Dendritic cell treated with granulocyte-macrophage colony-stimulating factor and Interleukin-4, amounts not matched to agents 40 ng/mL and 50 ng/mL, for 4 days (primary cell): ENCODE data around the gene PDE6B.

Experiments used
- H3K27ac Mint-ChIP-seq: one replicate; pipeline ENCODE4 v1.8.0; 2022; ENCODE audit warnings: mild to moderate bottlenecking, mixed read lengths
- H3K27me3 Mint-ChIP-seq: one replicate; pipeline ENCODE4 v1.8.0; 2022; ENCODE audit warnings: mild to moderate bottlenecking, mixed read lengths
- H3K36me3 Mint-ChIP-seq: one replicate; pipeline ENCODE4 v1.8.0; 2022; ENCODE audit warnings: low read depth, mixed read lengths
- H3K4me1 Mint-ChIP-seq: one replicate; pipeline ENCODE4 v1.8.0; 2022; ENCODE audit warnings: low read depth, mixed read lengths
- H3K4me3 Mint-ChIP-seq: one replicate; pipeline ENCODE4 v1.8.0; 2022; ENCODE audit warnings: mild to moderate bottlenecking, moderate library complexity, mixed read lengths
- H3K9me3 Mint-ChIP-seq: one replicate; pipeline ENCODE4 v1.8.0; 2022; ENCODE audit warnings: mixed read lengths
- intact Hi-C: fragments of 100-400 bp; cut with micrococcal nuclease; formaldehyde crosslinking; loops from one replicate; pipeline ENCODE4 v1.15.0; 2022

Gene PDE6B

DNA sequence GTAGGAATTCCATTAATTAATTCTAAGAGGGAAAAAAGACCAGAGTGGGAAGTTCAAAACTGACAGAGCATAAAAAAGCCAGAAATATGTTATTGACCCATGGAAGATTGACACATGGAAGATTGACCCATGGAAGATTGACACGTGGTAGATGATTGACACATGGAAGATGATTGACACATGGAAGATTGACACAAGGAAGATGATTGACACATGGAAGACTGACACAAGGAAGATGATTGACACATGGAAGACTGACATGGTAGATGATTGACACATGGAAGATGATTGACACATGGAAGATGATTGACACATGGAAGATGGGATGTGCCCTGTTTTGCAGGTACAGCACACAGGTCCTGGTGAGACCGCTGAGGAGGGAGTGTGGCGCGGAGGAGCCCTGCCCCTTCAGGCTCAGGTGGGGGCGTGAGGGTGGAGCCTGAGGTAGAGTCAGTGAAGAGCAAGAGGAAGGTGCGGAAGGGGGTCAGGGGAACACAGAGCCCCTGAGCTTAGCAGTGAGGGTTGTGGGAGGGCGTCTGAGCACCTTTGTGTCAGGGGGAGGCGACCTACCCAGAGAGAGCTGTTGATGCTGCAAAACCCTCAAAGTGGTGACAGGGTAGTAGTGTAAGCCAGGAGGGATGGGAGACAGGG lies 15.8 kb upstream of the PDE6B start:
- Mint-ChIP-seq H3K27me3 (peaks cover 5% of the 10 kb centered on the region), H3K27ac (no peak overlapping the region), H3K4me1 (no peaks in the 10 kb centered on the region), H3K9me3 (peaks cover 9% of the 10 kb centered on the region), H3K36me3 (no peaks in the 10 kb centered on the region), H3K4me3 (no peak overlapping the region)
- intact Hi-C loops = no loop called here

DNA sequence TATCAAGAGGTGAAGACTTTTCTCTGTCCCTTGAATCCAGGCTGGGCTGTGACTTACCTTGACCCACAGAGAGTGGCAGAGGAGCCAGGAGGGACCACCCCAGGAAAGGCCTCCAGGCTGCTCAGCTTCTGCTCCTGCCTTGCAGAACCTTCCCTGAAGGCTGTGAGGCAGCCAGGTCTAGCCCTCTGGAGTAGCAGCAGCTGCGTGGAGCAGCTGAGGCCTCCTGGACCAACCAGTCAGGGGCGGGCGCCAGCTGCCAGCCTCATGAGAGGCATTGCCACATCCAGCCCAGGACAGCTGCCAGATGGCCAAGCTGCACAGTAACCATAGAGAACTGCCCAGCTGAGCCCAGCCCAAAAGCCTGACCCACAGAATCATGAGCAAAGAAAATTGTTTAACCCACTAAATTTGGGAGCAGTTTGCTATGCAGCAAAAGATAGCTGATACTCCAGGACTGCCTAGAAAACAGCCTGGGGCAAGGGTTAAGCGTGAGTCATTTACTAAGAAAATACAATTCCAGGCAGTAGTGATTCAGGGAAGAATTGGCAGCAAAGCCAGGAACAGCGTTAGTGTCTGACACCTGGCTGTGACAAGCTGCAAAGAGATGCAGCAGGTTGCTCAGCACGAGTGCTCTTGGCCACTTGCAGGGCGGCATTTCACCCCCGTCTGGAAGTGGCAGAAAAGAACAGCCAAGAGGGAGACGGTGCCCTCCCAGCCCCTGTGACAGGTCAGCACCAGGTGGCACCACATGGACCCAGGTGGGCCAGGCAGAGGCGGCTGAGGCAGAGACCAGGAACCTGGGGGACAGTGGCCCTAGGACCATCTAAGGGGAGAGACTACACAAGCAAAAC lies 14.7 kb upstream of the PDE6B start:
- H3K9me3 Mint-ChIP-seq = peaks cover 9% of the 10 kb centered on the region
- intact Hi-C loops = no loop called here
- H3K36me3 Mint-ChIP-seq = no peaks in the 10 kb centered on the region
- H3K4me1 Mint-ChIP-seq = no peaks in the 10 kb centered on the region
- no peak overlapping the region for H3K27ac Mint-ChIP-seq
- H3K4me3 Mint-ChIP-seq = no peak overlapping the region
- H3K27me3 Mint-ChIP-seq = peaks cover 8% of the 10 kb centered on the region

DNA sequence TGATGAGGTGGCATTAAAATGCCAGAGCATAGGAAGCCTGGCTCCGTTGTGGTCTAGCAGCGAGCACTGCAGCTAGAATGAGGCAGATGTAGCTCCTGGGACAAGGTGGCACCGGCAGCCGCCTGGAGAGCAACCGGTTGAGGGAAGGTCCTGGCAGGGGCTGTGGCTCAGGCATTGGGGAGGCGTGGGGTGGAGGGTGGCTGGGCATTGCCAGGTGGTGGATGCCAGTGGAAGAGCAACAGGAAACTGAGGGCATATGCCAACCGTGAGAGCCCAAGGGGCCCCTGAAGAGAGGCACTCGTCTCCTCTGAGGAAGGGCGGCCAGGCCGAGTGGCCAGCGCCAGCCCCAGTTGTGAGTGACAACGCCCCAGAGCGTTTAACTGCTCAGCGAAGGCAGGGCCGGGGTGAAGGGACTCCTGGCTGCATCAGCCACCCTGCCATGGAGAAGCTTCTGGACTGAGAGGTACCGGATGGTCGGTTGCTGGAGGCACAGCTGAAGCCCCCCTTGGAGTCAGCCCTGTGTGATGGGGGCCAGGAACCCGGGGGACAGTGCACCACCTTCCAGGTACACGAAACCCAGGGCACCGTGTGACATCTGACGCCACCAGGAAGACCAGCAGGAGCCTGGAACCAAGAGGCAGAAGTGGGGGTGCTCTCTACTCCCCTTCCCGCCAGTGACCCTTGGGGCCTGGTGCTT lies 13.2 kb upstream of the PDE6B start:
- peaks cover 9% of the 10 kb centered on the region for H3K9me3 Mint-ChIP-seq
- peaks cover 11% of the 10 kb centered on the region for H3K27me3 Mint-ChIP-seq
- H3K36me3 Mint-ChIP-seq = no peaks in the 10 kb centered on the region
- no peaks in the 10 kb centered on the region for H3K4me1 Mint-ChIP-seq
- intact Hi-C loops = no loop called here
- no peak overlapping the region for H3K4me3 Mint-ChIP-seq
- H3K27ac Mint-ChIP-seq = no peak overlapping the region

DNA sequence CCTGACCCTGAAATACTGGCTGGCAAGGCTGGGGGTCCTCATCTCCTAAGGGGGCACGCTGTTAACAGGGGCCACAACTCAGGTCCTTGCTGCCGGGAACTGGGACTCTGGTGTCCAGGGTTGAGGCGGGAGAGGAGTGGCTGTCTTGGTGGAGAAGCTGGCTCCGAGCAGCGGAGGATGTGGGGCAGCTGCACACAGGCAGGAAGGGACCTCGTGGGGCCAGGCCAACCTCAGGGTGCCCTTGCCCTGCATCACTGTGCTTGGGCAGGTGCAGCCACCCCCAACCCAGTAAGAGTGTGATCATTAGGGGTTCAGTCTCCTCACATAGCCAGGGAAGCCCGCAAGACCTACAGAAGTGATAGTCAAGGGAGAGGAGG lies 12.6 kb upstream of the PDE6B start:
- H3K9me3 Mint-ChIP-seq = peaks cover 9% of the 10 kb centered on the region
- H3K27ac Mint-ChIP-seq = no peak overlapping the region
- intact Hi-C loops = no loop called here
- no peaks in the 10 kb centered on the region for H3K4me1 Mint-ChIP-seq
- no peak overlapping the region for H3K4me3 Mint-ChIP-seq
- H3K36me3 Mint-ChIP-seq = no peaks in the 10 kb centered on the region
- H3K27me3 Mint-ChIP-seq = peaks cover 11% of the 10 kb centered on the region

DNA sequence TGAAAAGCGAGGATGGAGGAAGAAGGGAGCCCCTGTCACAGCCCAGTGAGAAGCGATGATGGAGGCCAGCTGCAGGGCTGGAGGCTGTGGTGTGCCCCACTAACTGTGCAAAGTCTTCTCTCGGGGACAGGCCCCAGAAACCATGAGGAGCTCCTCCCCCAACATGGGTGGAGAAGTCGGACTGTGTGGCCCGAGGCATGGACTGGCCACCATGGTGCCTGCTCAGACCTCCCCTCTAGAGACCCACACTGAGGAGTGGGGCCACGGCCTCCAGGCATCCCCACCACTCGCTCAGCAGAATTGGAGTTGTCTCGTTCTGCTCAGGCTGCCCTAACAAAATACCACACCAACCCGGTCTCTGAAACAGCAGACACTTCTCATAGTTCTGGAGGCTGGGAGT lies 12.2 kb upstream of the PDE6B start:
- H3K4me3 Mint-ChIP-seq = no peak overlapping the region
- intact Hi-C loops = no loop called here
- no peaks in the 10 kb centered on the region for H3K4me1 Mint-ChIP-seq
- peaks cover 9% of the 10 kb centered on the region for H3K9me3 Mint-ChIP-seq
- no peak overlapping the region for H3K27ac Mint-ChIP-seq
- no peaks in the 10 kb centered on the region for H3K36me3 Mint-ChIP-seq
- peaks cover 11% of the 10 kb centered on the region for H3K27me3 Mint-ChIP-seq

DNA sequence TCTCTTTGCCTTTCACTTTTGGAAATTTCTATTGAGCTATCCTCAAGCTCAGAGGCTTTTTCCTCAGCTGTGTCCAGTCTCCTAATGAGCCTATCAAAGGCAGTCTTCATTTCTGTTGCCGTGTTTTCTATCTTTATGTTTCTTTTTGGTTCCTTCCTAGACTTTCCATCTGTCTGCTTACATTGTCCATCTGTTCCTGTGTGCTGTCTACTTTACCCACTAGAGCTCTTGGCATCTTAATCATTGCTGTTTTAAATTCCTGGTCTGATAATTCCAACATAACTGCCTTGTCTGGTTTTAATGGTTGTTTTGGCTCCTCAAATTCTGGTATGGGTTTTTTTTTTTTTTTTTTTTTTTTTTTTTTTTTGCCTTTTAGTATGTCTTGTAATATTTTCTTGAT lies 9.3 kb upstream of the PDE6B start:
- Mint-ChIP-seq H3K27ac (no peak overlapping the region), H3K27me3 (peaks cover 6% of the 10 kb centered on the region), H3K4me1 (no peaks in the 10 kb centered on the region), H3K36me3 (no peaks in the 10 kb centered on the region), H3K9me3 (no peaks in the 10 kb centered on the region), H3K4me3 (no peak overlapping the region)
- intact Hi-C loops = no loop called here

DNA sequence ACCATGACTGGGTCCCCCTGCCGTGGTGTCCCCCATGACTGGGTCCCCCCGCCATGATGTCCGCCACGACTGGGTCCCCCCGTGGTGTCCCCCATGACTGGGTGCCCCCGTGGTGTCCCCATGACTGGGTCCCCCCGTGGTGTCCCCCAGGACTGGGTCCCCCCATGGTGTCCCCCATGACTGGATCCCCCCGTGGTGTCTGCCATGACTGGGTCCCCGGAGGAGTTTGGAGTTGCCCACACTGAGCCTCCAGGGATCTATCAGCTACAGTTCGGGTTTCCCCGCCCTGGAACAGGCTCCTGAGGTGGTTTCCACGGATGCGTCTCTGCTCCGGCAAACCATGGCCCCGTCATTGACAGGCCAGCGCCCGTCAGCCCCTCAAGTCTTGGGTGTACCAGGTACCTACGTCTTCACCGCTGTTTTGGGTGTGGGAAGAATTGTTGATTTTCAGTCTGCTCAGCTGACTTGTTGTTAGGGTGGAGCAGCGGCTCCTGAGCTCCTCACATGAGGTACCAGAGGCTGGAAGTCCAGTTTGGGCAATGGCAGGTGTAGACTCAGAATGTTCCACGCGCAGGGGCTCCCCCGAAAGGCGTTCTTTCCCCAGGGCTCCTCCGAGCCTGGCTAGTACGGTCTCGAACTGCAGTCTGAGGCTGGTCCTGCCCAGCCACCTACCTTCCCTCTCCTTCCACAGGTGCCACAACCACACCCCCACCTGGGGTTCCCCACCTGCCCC lies 8.3 kb upstream of the PDE6B start:
- H3K9me3 Mint-ChIP-seq = no peaks in the 10 kb centered on the region
- no peaks in the 10 kb centered on the region for H3K4me1 Mint-ChIP-seq
- no peak overlapping the region for H3K4me3 Mint-ChIP-seq
- no peak overlapping the region for H3K27ac Mint-ChIP-seq
- H3K36me3 Mint-ChIP-seq = no peaks in the 10 kb centered on the region
- H3K27me3 Mint-ChIP-seq = peaks cover 6% of the 10 kb centered on the region
- intact Hi-C loops = no loop called here

DNA sequence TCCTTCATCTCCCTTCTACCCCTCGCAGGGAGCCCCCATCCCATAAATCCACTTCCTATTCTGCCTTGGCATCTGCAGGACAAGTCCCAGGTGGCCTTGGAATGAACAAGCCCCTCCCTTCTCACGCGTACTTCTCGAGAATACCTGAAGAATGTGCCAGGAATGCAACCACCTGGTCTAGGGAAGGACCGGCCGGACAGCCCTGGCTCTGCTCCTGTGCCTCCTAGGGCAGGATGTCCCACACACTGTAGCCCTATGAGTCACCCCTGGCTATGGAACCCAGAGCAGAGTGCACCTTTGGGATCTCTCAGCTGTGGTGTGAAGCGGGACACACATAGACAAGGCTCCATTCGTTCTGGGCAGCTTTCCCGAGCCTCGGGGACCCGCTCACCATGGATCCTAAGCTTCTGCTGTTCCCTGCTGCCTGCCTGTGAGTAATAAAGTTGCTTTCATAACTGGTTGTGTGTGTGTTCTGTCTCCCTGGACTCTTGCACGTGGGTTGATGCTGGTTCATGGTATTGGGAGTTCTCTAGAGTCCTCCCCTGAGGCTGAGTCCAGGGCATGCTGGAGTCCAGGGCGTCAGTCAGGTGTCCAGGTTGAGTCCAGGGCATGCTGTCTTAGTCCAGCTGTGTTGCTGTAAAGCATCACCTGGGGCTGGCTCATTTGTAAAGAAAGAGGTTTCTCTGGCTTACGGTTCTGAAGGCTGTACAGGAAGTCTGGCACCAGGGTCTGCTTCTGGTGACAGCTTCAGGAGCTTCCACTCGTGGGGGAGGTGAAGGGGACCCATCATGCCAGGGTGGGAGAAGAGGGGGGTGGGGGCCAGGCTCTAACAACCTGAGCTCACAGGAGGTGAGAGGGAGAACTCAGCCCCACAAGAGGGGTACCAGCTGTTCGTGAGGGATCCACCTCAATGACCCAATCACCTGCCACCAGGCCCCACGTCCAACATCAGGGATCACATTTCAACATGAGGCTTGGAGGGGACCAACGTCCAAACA lies 7.4 kb upstream of the PDE6B start:
- H3K36me3 Mint-ChIP-seq = no peaks in the 10 kb centered on the region
- intact Hi-C loops = no loop called here

DNA sequence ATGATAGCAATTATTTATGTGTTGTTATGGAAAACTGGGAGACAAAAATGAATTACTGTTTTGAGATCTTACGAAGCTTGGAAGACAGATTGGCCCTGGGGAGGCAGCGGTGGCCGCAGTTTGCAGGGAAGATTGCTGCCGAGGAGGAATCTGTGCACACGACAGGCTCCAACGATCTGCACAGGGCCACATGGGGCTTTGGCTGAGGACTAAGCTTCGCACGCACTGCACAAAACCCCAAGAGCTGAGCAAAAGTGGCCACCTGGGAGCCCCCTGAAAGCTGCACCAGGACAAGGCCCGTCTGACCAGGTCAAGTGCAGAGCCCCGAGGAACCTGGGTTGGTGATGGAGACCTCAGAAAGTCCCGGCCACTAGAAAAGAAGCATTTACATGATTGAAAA lies 5.2 kb upstream of the PDE6B start:
- no peaks in the 10 kb centered on the region for H3K36me3 Mint-ChIP-seq
- H3K9me3 Mint-ChIP-seq = no peaks in the 10 kb centered on the region
- H3K4me1 Mint-ChIP-seq = no peaks in the 10 kb centered on the region
- intact Hi-C loops = no loop called here
- peaks cover 8% of the 10 kb centered on the region for H3K27me3 Mint-ChIP-seq
- H3K4me3 Mint-ChIP-seq = no peak overlapping the region
- H3K27ac Mint-ChIP-seq = no peak overlapping the region

More for the DNA sequence above, 7.4 kb upstream of the PDE6B start:
- peaks cover 6% of the 10 kb centered on the region for H3K27me3 Mint-ChIP-seq
- no peaks in the 10 kb centered on the region for H3K4me1 Mint-ChIP-seq
- no peak overlapping the region for H3K27ac Mint-ChIP-seq
- no peaks in the 10 kb centered on the region for H3K9me3 Mint-ChIP-seq
- H3K4me3 Mint-ChIP-seq = no peak overlapping the region

DNA sequence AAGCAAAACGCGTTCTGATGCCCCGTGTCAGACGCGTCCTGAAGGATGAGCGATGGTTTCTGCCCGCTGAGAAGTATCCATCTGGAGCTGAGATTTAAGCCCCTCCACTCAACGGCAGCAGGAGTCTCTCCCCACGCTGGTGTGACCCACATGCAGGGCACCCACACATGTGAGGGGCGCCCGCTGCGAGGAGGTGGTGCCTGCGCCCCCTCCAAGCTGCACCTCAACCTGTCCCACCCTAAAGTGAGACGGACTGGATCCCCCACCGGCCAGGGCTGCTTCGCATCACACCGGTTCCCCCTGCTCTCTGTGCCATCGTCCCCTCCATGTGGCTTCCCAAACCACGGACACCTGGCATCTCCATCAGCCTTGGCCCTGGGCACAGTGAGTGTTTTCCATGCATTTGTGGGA lies 4.5 kb upstream of the PDE6B start:
- Mint-ChIP-seq H3K4me3 (no peak overlapping the region), H3K9me3 (no peaks in the 10 kb centered on the region), H3K4me1 (no peaks in the 10 kb centered on the region), H3K36me3 (no peaks in the 10 kb centered on the region), H3K27ac (no peak overlapping the region), H3K27me3 (peaks cover 3% of the 10 kb centered on the region)
- intact Hi-C loops = no loop called here

DNA sequence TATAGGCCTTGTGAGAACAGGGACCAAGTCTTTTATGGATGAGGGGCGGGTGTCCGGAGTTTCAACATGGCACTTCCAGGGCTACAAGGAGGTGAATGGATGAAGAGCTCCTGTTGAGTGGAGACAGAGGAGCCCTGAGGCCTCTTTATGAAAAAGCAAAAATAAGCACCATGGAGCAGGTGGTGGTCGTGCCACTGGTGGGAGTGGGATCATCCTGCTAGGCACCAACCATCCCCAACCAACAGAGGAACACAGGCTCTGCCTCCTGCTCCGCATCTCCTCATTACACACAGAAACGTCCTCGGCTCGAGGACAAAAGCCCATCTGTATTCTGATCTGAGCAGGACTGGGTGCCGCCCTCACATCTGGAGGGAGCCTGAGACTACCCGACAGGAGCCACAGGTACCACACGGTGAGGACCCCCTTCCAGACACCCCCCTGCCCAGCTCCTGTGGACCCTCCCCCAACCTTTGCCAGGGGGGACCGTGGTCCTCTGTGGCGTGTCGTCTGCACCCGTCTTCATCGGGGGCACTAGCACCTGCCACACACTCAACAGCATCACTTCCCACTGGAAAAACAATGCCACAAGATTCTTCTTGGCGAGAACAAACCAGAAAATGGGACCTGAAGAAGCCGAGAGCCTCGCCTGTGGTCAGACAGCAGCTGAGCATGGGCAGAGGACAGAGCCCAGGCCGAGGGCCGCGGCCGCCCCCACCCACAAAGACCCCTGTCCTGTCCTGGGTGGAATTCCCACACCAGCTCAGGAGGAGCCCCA lies 3.9 kb upstream of the PDE6B start:
- Mint-ChIP-seq H3K9me3 (no peaks in the 10 kb centered on the region), H3K27ac (no peak overlapping the region), H3K4me1 (no peaks in the 10 kb centered on the region), H3K36me3 (no peaks in the 10 kb centered on the region), H3K27me3 (peaks cover 2% of the 10 kb centered on the region), H3K4me3 (no peak overlapping the region)
- intact Hi-C loops = no loop called here

DNA sequence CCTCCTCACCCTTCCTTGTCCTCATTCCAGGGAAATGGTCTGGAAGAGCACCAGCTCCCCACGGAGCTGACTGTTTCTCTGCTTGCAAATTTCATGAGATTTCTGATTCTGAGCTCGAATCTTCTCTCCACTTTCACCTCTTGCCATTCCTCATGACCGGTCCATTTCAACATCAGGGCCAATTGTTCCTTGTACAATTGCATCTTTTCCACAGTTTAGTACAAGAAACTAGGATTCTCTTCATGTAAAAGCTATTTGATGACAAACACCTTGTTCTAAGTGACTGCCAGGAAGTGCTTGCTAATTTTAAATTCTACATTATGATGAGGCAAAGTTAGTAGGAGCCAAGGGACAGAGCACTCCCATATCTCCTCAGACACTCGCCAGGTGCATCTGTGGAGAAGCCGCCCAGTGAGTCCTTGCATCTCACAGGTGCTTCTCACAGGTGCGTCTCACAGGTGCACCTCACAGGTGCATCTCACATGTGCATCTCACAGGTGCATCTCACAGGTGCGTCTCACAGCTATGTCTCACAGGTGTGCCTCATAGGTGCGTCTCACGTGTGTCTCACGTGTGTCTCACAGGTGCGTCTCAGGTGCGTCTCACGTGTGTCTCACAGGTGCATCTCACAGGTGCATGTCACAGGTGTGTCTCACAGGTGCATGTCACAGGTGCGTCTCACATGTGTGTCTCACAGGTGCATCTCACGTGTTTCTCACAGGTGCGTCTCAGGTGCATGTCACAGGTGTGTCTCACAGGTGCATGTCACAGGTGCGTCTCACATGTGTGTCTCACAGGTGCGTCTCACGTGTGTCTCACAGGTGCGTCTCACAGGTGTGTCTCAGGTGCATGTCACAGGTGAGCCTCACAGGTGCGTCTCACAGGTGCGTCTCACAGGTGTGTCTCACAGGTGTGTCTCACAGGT lies 3.0 kb upstream of the PDE6B start:
- H3K4me3 Mint-ChIP-seq = no peak overlapping the region
- peaks cover 2% of the 10 kb centered on the region for H3K27me3 Mint-ChIP-seq
- intact Hi-C loops = no loop called here

More for the DNA sequence above, 3.0 kb upstream of the PDE6B start:
- Mint-ChIP-seq H3K4me1 (no peaks in the 10 kb centered on the region), H3K9me3 (no peaks in the 10 kb centered on the region), H3K36me3 (no peaks in the 10 kb centered on the region), H3K27ac (no peak overlapping the region)
